Endothelial cell of umbilical vein (primary cell): ENCODE measurements around the gene ZNF470. TPM values are rescaled to one million over a fixed set of nuclear protein-coding genes. Genes with fewer than 3 reads are reported as not detected.

Experiments used
- BruUV-seq: library from RNA; stranded (reverse); fragments of 400-500 nt; replicated peaks from 2 replicates; lab custom pipeline; 2021; lab: Mats Ljungman, UMichigan
- CTCF ChIA-PET: fragments of 300-600, 350-600 bp; sonication (Branson Sonifier 250); formaldehyde crosslinking; loops from one replicate; lab custom pipeline; 2021; ENCODE audit warnings: antibody characterized with exemption, inconsistent platforms; lab: Charles Lee
- POLR2A ChIA-PET: fragments of 300-600, 350-600 bp; sonication (Branson Sonifier 250); formaldehyde crosslinking; loops from one replicate; lab custom pipeline; 2021; ENCODE audit warnings: antibody characterized with exemption, inconsistent platforms; lab: Charles Lee
- DNase-seq: peaks from one replicate; pipeline ENCODE4 v3.0.0-alpha.2; 2011; ENCODE audit warnings: low read depth, low spot score
- FAIRE-seq: peaks from 2 replicates; lab custom pipeline; 2011; peaks lifted over from hg19 to GRCh38; lab: Jason Lieb, UNC
- H2AFZ ChIP-seq: 2 replicates; pipeline ENCODE4 v1.6.0; 2012; ENCODE audit warnings: low read depth, low read length, control low read depth, inconsistent platforms
- H3K27ac ChIP-seq: 2 replicates; pipeline ENCODE4 v1.5.1; 2011; ENCODE audit warnings: low read depth, mild to moderate bottlenecking, control low read depth, low read length, moderate library complexity; ENCODE audit not compliant: insufficient read depth
- H3K27me3 ChIP-seq, 2 experiments: 2 replicates each; pipeline versions ENCODE4 v1.6.0 to v1.6.1; 2011; ENCODE audit warnings: low read length in 2 of 2, mixed read lengths in 1 of 2; ENCODE audit not compliant: control insufficient read depth in 2 of 2, insufficient read depth in 2 of 2
- H3K36me3 ChIP-seq, 2 experiments: 2 replicates in 1 of 2; 3 replicates in 1 of 2; pipeline ENCODE4 v1.5.1; 2011; ENCODE audit warnings: low read length in 2 of 2, mild to moderate bottlenecking in 1 of 2, moderate library complexity in 1 of 2; ENCODE audit not compliant: control insufficient read depth in 2 of 2, insufficient read depth in 2 of 2; ENCODE audit errors: extremely low read depth in 1 of 2
- H3K4me1 ChIP-seq: 3 replicates; pipeline ENCODE4 v1.5.1; 2011; ENCODE audit warnings: mild to moderate bottlenecking, low read length; ENCODE audit not compliant: control insufficient read depth, insufficient read depth; ENCODE audit errors: extremely low read depth
- H3K4me2 ChIP-seq: 2 replicates; pipeline ENCODE4 v1.6.1; 2011; ENCODE audit warnings: low read length, control low read depth, mixed read lengths; ENCODE audit not compliant: insufficient read depth
- H3K4me3 ChIP-seq, 3 experiments: fragments of 200-600 bp in 1 of 3; sonication (generic), shearing (Covaris generic) in 1 of 3; replicated peaks in 1 of 3; 2 replicates each; pipeline ENCODE4 v1.5.1; 2011 to 2016; ENCODE audit warnings: control low read depth in 3 of 3, low read length in 3 of 3, mild to moderate bottlenecking in 2 of 3, inconsistent platforms in 1 of 3, low read depth in 1 of 3, moderate library complexity in 1 of 3; ENCODE audit not compliant: insufficient read depth in 1 of 3
- H3K79me2 ChIP-seq: 2 replicates; pipeline ENCODE4 v1.6.0; 2012; ENCODE audit warnings: low read length, inconsistent platforms; ENCODE audit not compliant: control insufficient read depth, insufficient read depth
- H3K9ac ChIP-seq: replicated peaks from 2 replicates; pipeline ENCODE3; 2011; ENCODE audit warnings: low read length, control low read depth; ENCODE audit not compliant: insufficient read depth; ENCODE audit errors: extremely low read depth
- H3K9me1 ChIP-seq: replicated peaks from 3 replicates; pipeline ENCODE4 v1.6.0; 2011; ENCODE audit warnings: mild to moderate bottlenecking, low read length; ENCODE audit not compliant: control insufficient read depth, insufficient read depth; ENCODE audit errors: extremely low read depth
- H3K9me3 ChIP-seq: replicated peaks from 2 replicates; pipeline ENCODE4 v1.5.1; 2012; ENCODE audit warnings: low read length, inconsistent platforms; ENCODE audit not compliant: control insufficient read depth, insufficient read depth
- H4K20me1 ChIP-seq: replicated peaks from 2 replicates; pipeline ENCODE3; 2011; ENCODE audit warnings: mild to moderate bottlenecking, low read length; ENCODE audit not compliant: control insufficient read depth, insufficient read depth; ENCODE audit errors: extremely low read depth
- CTCF ChIP-seq, 2 donors: IDR thresholded peaks; 1 replicate in 1 of 2; 2 replicates in 1 of 2; pipeline ENCODE4 v1.5.1; 2011; ENCODE audit warnings: low read length in 2 of 2, mild to moderate bottlenecking in 2 of 2, moderate library complexity in 2 of 2, control low read depth in 1 of 2, inconsistent platforms in 1 of 2, low read depth in 1 of 2; ENCODE audit not compliant: insufficient read depth in 1 of 2; ENCODE audit errors: extremely low read depth in 1 of 2
- EZH2 ChIP-seq: IDR thresholded peaks from 2 replicates; pipeline ENCODE4 v1.6.1; 2012; ENCODE audit warnings: borderline replicate concordance, low read depth, mild to moderate bottlenecking, moderate library complexity, low read length, inconsistent platforms; ENCODE audit not compliant: severe bottlenecking
- FOS ChIP-seq: IDR thresholded peaks from 2 replicates; pipeline ENCODE4 v1.6.1; 2011; ENCODE audit warnings: mild to moderate bottlenecking, low read length, moderate library complexity, borderline replicate concordance; ENCODE audit not compliant: insufficient read depth
- GATA2 ChIP-seq: IDR thresholded peaks from 2 replicates; pipeline ENCODE4 v1.7.0; 2011; ENCODE audit warnings: low read depth, mild to moderate bottlenecking, moderate library complexity, mixed read lengths, low read length; ENCODE audit not compliant: insufficient read length, insufficient read depth
- JUN ChIP-seq: IDR thresholded peaks from 2 replicates; pipeline ENCODE4 v1.6.1; 2011; ENCODE audit warnings: borderline replicate concordance, low read depth; ENCODE audit not compliant: insufficient read length, insufficient read depth
- MYC ChIP-seq: IDR thresholded peaks from one replicate; pipeline ENCODE4 v1.6.1; 2011; ENCODE audit warnings: mild to moderate bottlenecking, low read depth, low read length
- POLR2A ChIP-seq: IDR thresholded peaks from 2 replicates; pipeline ENCODE4 v1.6.1; 2012; ENCODE audit warnings: low read depth, mild to moderate bottlenecking, control low read depth, low read length
- POLR2AphosphoS5 ChIP-seq: IDR thresholded peaks from 2 replicates; pipeline ENCODE4 v1.6.1; 2012; ENCODE audit warnings: low read depth, mild to moderate bottlenecking, control low read depth, low read length, moderate library complexity; ENCODE audit not compliant: insufficient read depth
- dilution Hi-C: fragments of 300-500 bp; cut with MboI; formaldehyde crosslinking; loops from one replicate; pipeline ENCODE4 v1.15.0; 2019; ENCODE audit warnings: low sequenced_read_pairs; ENCODE audit not compliant: extremely low pct_ligation_motif_present
- intact Hi-C: fragments of 100-400 bp; cut with micrococcal nuclease; formaldehyde crosslinking; loops from one replicate; pipeline ENCODE4 v1.10.0; 2022
- polyA plus RNA-seq, 4 experiments: library from polyadenylated mRNA; depleted of rRNA in 3 of 4; stranded (reverse) in 3 of 4; unstranded in 1 of 4; fragments of >200 nt; gene quantifications; 2 replicates each; pipeline versions ENCODE4 v1.2.1 to v1.2.3, GENCODE V29; 2011 to 2012; ENCODE audit warnings: missing spikeins in 1 of 4
- total RNA-seq: library from RNA; stranded (reverse); gene quantifications from 2 replicates; pipeline ENCODE4 v1.2.3, GENCODE V29; 2021
- TF ChIP-seq, protein P1 (sequence below): IDR thresholded peaks from 2 replicates; pipeline ENCODE4 v1.6.1; 2011; ENCODE audit not compliant: insufficient read depth, insufficient read length

ZNF470 gene
- total and polyA plus RNA-seq, 2 donors (not counting 3 experiments of a cell fraction or from before 2014, with no cell fraction given) = 1.0 to 3.9 TPM

GRCh38 chr19:56594446-56594782, 27.1 kb downstream of the ZNF470 start:
- Histone ChIP-seq H3K9ac (no peak overlapping the region), H2AFZ (peak overlapping the region; percentile 96), H3K4me2 (no peak overlapping the region), H3K27me3 (no peaks in the 10 kb centered on the region), H3K27ac (no peak overlapping the region), H3K9me3 (no peaks in the 10 kb centered on the region), H3K79me2 (peaks cover 15% of the 10 kb centered on the region), H3K36me3 (no peaks in the 10 kb centered on the region), H3K4me3 (no peak overlapping the region), H3K9me1 (no peaks in the 10 kb centered on the region), H3K4me1 (peaks cover 9% of the 10 kb centered on the region), H4K20me1 (no peaks in the 10 kb centered on the region)
- CTCF ChIA-PET = interaction anchor here (1.0 to 1.1 kb wide), 2 partner anchors 26 to 191 kb away, joined by 3 read pairs; partner anchors contain the start of gene ZNF583
- DNase-seq (no peak), FAIRE-seq (no peak)
- TF ChIP-seq EZH2 = no peak
- no peak for TF ChIP-seq FOS
- TF ChIP-seq CTCF (IDR thresholded peaks at IDR 0.05; ENCODE audit: extremely low read depth in 1 of 2, insufficient read depth in 1 of 2, low read depth in 1 of 2, low read length in 2 of 2) = no peak
- TF ChIP-seq POLR2AphosphoS5 = no peak
- TF ChIP-seq POLR2A = no peak
- no peak for TF ChIP-seq GATA2
- TF ChIP-seq, protein P1, sequence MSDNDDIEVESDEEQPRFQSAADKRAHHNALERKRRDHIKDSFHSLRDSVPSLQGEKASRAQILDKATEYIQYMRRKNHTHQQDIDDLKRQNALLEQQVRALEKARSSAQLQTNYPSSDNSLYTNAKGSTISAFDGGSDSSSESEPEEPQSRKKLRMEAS = no peak
- TF ChIP-seq JUN = no peak
- no peak for TF ChIP-seq MYC
- POLR2A ChIA-PET = no interaction called here
- dilution Hi-C loops = no loop called here
- intact Hi-C loops = loop anchor here (2.0 kb wide), 1 partner anchor 56 kb away; the partner anchor contains the start of gene ZFP28
- no TSS peak for BruUV-seq
